Measurements from ENCODE around the gene GTF2I.
A peak's percentile ranks its signal among the peaks of the same experiment; 100 is the strongest.
"Not testable (repeated sequence)": the region's sequence is repeated elsewhere in the genome, so short reads cannot be mapped to it uniquely, and the experiment has no call there.

The GTF2I gene

GRCh38 chr7:74656837-74657691 lies 454 bp upstream of the GTF2I start:
- peak; percentile 97 for DNase-seq

- peak; percentile 89 for DNase-seq
These were observed 873 bp downstream of the GTF2I start for GRCh38 chr7:74658178-74659004.

GRCh38 chr7:74660202-74660601 lies 2.7 kb downstream of the GTF2I start:
- DNase-seq, result not testable (repeated sequence)

GRCh38 chr7:74661836-74662794 lies 4.6 kb downstream of the GTF2I start:
- not testable (repeated sequence) for DNase-seq

GRCh38 chr7:74665296-74665938 lies 7.9 kb downstream of the GTF2I start:
- DNase-seq, result no peak

GRCh38 chr7:74667013-74667412 lies 9.5 kb downstream of the GTF2I start:
- DNase-seq, result not testable (repeated sequence)

- DNase-seq, result not testable (repeated sequence)
These were observed 10.0 kb downstream of the GTF2I start for GRCh38 chr7:74667520-74667919.

GRCh38 chr7:74671602-74672001 lies 14.1 kb downstream of the GTF2I start:
- no peak for DNase-seq

GRCh38 chr7:74672343-74672915 lies 14.9 kb downstream of the GTF2I start:
- DNase-seq, result no peak

- DNase-seq, result no peak
These were observed 16.6 kb downstream of the GTF2I start for GRCh38 chr7:74674166-74674565.

GRCh38 chr7:74682829-74683228 lies 25.3 kb downstream of the GTF2I start:
- DNase-seq, result no peak

- no peak for DNase-seq
These were observed 26.3 kb downstream of the GTF2I start for GRCh38 chr7:74683799-74684198.

GRCh38 chr7:74684473-74684872 lies 27.0 kb downstream of the GTF2I start:
- DNase-seq, result no peak

- no peak for DNase-seq
These were observed 27.4 kb downstream of the GTF2I start for GRCh38 chr7:74684921-74685320.

GRCh38 chr7:74690474-74690873 lies 33.0 kb downstream of the GTF2I start:
- DNase-seq, result no peak

- not testable (repeated sequence) for DNase-seq
These were observed 46.9 kb downstream of the GTF2I start for GRCh38 chr7:74704419-74704818.

GRCh38 chr7:74707238-74707637 lies 49.7 kb downstream of the GTF2I start:
- no peak for DNase-seq

GRCh38 chr7:74708569-74709275 lies 51.2 kb downstream of the GTF2I start:
- DNase-seq, result no peak

GRCh38 chr7:74709880-74710671 lies 52.6 kb downstream of the GTF2I start:
- no peak for DNase-seq

- no peak for DNase-seq
These were observed 56.0 kb downstream of the GTF2I start for GRCh38 chr7:74713567-74713966.
